ENCODE measurements around the gene DYDC1. TPM values are rescaled to one million over a fixed set of nuclear protein-coding genes. Genes with fewer than 3 reads are reported as not detected.

Gene DYDC1
- total RNA-seq (2014; rRNA removed; shearing (Covaris generic)) (2.1 TPM in 1 of 2 replicates, not detected in the other), polyA plus RNA-seq (2016; fragmentation: Nextera tagmentation; extraction: Ambion mirVana) (1.7 TPM in 1 of 2 replicates, not detected in the other)
- long read RNA-seq = 0 reads

GRCh38 chr10:80356563-80356988 lies at the start of gene DYDC1, which contains the start of gene DYDC2:
DYDC1 (minus strand) TSS chr10:80356755; CDS start chr10:80352601, 4,154 bp downstream.
DYDC2 (plus strand) TSS chr10:80356781; CDS start chr10:80362444, 5,663 bp downstream.
- Mint-ChIP-seq H3K9me3 (peaks cover 2% of the 10 kb centered on the region; the same call in 2 of the 3 replicates), H3K4me1 (peaks cover 24% of the 10 kb centered on the region), H3K36me3 (ENCODE audit: low read depth) (peaks cover 3% of the 10 kb centered on the region; the same call in 1 of the 3 replicates), H3K4me3 (peak within 1 kb of the TSS; percentile 90), H3K27ac (peak within 1 kb of the TSS; percentile 94), H3K27me3 (ENCODE audit: insufficient read depth, low read depth, poor library complexity) (peaks cover 16% of the 10 kb centered on the region)
- DNase-seq (ENCODE audit: low spot score) (peak; percentile 97), ATAC-seq (peak; percentile 94)
- H3K27me3 ChIP-seq (ENCODE audit: insufficient read depth) = peaks cover 13% of the 10 kb centered on the region
- no peaks in the 10 kb centered on the region; the same call in 1 of the 2 replicates for H4K20me1 ChIP-seq (replicated peaks; ENCODE audit: insufficient read depth)
- no peak within 1 kb of the TSS for H3K27ac ChIP-seq (ENCODE audit: low read depth)
- H3K9me2 ChIP-seq (ENCODE audit: insufficient read depth) = no peaks in the 10 kb centered on the region; the same call in 1 of the 2 replicates
- peak within 1 kb of the TSS; percentile 88 for H3K4me2 ChIP-seq
- no peaks in the 10 kb centered on the region for H3K36me3 ChIP-seq (ENCODE audit: insufficient read depth)
- TF ChIP-seq REST (IDR thresholded peaks at IDR 0.05; ENCODE audit: unreplicated experiment) (no peak), CREB1 (CRISPR knock-in tag; IDR thresholded peaks at IDR 0.05; ENCODE audit: low read depth) (0 out of 2 replicates have a peak, but pooled peaks have one; percentile 12)
- peak within 1 kb of the TSS; percentile 69 for H3K4me3 ChIP-seq
- peak within 1 kb of the TSS; percentile 95 for H2AFZ ChIP-seq
- no peaks in the 10 kb centered on the region for H3F3A ChIP-seq (replicated peaks; ENCODE audit: low read depth)
- no peaks in the 10 kb centered on the region for H3K79me2 ChIP-seq (replicated peaks; ENCODE audit: insufficient read depth)
- peaks cover 14% of the 10 kb centered on the region for H3K4me1 ChIP-seq (ENCODE audit: insufficient read depth)

DNA sequence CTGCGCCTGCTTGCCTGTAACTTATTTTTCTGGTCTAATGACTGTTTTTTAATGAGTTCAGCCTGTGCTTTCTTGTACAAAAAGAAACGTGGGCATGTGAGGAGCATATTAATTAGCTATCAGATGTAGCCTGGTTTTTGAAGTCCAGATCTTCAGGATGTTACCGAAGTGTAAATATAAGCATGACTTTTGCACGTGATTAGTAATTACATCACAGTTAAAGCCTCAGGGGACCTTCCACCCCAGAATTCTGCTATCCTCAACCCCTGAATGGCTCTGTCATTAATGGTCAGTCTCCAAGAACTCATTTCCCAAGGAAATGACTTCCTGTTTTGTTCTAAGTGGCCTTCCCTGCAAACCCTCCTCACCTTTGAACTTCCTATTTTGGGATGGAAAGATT lies 49.6 kb upstream of the DYDC1 start:
- H2AFZ ChIP-seq = no peak overlapping the region
- H3K9me2 ChIP-seq (ENCODE audit: insufficient read depth) = no peaks in the 10 kb centered on the region
- peaks cover 29% of the 10 kb centered on the region for H3K27me3 ChIP-seq (ENCODE audit: insufficient read depth)
- Mint-ChIP-seq H3K27ac (no peak overlapping the region), H3K4me1 (peaks cover 23% of the 10 kb centered on the region), H3K36me3 (ENCODE audit: low read depth) (peaks cover 4% of the 10 kb centered on the region; the same call in 1 of the 3 replicates), H3K4me3 (no peak overlapping the region), H3K9me3 (no peaks in the 10 kb centered on the region; the same call in 2 of the 3 replicates), H3K27me3 (ENCODE audit: insufficient read depth, low read depth, poor library complexity) (peaks cover 15% of the 10 kb centered on the region)
- no peak for DNase-seq (ENCODE audit: low spot score)
- peaks cover 9% of the 10 kb centered on the region; the same call in 1 of the 2 replicates for H3K79me2 ChIP-seq (replicated peaks; ENCODE audit: insufficient read depth)
- 0 out of 2 replicates have a peak, but pooled peaks cover 5% of the 10 kb centered on the region for H3F3A ChIP-seq (replicated peaks; ENCODE audit: low read depth)
- H3K27ac ChIP-seq (ENCODE audit: low read depth) = no peak overlapping the region
- no peaks in the 10 kb centered on the region for H3K36me3 ChIP-seq (ENCODE audit: insufficient read depth)
- H3K4me2 ChIP-seq = no peak overlapping the region
- ATAC-seq = no peak
- no peak overlapping the region for H3K4me3 ChIP-seq
- H4K20me1 ChIP-seq (replicated peaks; ENCODE audit: insufficient read depth) = peaks cover 4% of the 10 kb centered on the region; the same call in 1 of the 2 replicates
- peaks cover 15% of the 10 kb centered on the region; the same call in 1 of the 2 replicates for H3K4me1 ChIP-seq (ENCODE audit: insufficient read depth)
- no peak for TF ChIP-seq ZNF114 (CRISPR knock-in tag; IDR thresholded peaks at IDR 0.05)
- TF ChIP-seq ZNF462 (CRISPR knock-in tag; IDR thresholded peaks at IDR 0.05) = no peak
- TF ChIP-seq ZNF331 (CRISPR knock-in tag; IDR thresholded peaks at IDR 0.05; ENCODE audit: low read depth) = no peak
- TF ChIP-seq CTCF (conservative IDR thresholded peaks at IDR 0.05; ENCODE audit: low read depth in 2 of 2) = no peak
- no peak for TF ChIP-seq POLR2AphosphoS5 (IDR thresholded peaks at IDR 0.05; ENCODE audit: low read depth)

Measured in GM23338 (cell line).